Skin epidermis (tissue), 12 donors: ENCODE measurements around the gene PITHD1.
"Not testable (repeated sequence)": the region's sequence is repeated elsewhere in the genome, so short reads cannot be mapped to it uniquely, and the experiment has no call there.

ENCODE experiments used
- H3K27ac ChIP-seq, 21 experiments: fragments of 200-600 bp; sonication (generic) in 11 of 21; one replicate each; pipeline ENCODE4 v1.5.0; 2020; ENCODE audit warnings: mild to moderate bottlenecking in 3 of 21, inconsistent platforms in 2 of 21, moderate library complexity in 2 of 21
- H3K4me3 ChIP-seq, 7 experiments: fragments of 200-600 bp; sonication (generic) in 2 of 7; one replicate each; pipeline ENCODE4 v1.5.0; 2020; ENCODE audit warnings: inconsistent platforms in 2 of 7, mild to moderate bottlenecking in 2 of 7, moderate library complexity in 1 of 7

The PITHD1 gene

DNA sequence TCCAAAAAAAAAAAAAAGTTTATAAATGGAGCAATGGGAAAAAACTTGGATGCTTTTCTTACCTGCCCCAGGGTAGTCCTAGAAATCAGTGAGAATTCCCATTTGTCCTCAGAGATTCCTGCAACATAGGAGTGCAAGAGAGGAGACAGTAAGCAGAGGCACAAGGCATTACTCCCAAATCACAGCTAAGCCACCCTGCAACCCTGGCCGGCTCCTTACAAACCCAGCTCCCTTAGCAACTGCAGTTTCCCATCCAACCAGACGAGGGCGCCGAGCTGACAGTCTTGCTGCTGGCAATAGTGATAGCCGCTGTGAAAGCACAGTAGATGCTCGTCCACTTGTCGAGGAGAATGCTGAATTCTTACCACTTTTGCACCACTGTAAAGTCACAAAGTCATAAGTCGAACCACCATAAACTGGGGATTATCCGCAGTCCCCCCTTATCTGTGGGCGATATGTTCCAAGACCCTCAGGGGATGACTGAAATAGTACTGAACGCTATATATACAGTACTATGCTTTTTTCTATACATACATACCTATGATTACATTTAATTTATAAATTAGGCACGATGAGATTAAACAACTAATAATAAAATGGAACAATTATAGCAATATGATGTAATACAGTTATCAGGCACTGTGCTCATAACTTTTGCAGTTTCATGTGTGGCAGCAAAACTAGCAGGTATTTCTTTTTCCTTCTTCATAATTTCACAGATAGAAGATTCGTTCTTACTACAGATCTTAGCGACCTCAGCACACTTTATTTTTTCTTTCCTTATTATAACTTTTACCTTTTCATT is 6.0 kb upstream of the PITHD1 start:
- Histone ChIP-seq H3K27ac (no peak overlapping the region), H3K4me3 (no peak overlapping the region)

DNA sequence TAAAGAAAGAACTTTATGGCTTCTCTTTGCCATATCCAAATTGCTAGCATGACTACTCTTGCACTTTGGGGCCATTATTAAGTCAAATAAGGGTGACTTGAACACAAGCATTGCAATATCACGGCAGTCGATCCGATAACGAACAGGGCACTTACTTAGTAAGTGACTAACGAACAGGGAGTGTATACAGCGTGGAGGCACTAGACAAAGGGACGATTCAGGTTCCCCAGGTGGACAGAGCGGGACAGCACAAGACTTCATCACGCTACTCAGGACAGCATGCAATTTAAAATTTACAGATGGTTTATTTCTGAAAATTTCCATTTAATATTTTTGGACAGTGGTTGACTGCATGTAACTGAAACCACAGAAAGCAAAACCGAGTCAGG is 5.4 kb upstream of the PITHD1 start:
- Histone ChIP-seq H3K4me3 (no peak overlapping the region), H3K27ac (no peak overlapping the region)

DNA sequence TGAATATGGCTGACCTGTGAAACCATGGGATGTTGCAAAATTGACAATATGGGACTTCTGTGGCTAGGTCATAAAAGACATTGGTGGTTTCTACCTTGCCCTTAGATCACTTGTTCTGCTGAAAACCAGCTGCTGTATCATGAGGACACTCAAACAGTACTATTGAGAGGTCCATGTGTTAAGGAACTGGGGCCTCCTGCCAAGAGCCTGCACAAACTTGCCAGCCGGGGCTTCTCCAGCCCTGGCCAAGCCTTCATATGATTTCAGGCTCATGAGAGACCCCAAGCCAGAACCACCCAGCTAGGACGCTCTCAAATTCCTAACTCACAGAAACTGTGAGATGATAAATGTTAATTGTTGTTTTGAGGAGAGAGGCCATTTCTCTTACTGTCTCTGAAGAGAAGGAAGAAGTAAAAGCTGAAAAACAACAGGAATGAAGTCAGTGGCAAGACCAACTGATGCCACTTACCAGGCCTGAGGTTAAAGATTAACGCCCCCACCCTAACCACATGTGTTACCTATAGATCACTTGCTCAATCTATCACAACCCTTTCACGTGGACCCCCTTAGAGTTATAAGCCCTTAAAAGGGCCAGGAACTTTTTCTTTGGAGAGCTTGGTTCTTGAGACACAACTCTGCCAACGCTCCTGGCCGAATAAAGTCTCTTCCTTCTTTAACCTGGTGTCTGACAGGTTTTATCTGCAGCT is 3.9 kb upstream of the PITHD1 start:
- no peak overlapping the region for H3K27ac ChIP-seq
- no peak overlapping the region for H3K4me3 ChIP-seq

DNA sequence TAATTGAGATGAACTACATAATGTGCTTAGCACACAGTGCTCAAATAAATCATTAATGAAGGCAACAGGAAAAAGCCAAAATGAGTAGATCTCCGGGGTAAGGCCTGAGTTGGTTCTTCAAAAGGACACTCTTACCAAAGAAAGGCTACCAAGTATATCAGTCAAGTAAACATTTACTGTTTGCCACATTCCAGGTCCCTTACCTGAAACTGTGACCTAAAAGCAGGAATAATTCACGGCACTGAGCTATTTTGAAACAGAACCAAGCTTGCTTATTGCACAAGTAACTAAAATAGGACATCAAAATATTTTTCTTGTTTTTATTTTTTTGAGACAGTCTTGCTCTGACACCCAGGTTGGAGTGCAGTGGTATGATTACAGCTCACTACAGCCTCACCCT is 2.0 kb upstream of the PITHD1 start:
- Histone ChIP-seq H3K27ac (no peak overlapping the region), H3K4me3 (no peak overlapping the region)

DNA sequence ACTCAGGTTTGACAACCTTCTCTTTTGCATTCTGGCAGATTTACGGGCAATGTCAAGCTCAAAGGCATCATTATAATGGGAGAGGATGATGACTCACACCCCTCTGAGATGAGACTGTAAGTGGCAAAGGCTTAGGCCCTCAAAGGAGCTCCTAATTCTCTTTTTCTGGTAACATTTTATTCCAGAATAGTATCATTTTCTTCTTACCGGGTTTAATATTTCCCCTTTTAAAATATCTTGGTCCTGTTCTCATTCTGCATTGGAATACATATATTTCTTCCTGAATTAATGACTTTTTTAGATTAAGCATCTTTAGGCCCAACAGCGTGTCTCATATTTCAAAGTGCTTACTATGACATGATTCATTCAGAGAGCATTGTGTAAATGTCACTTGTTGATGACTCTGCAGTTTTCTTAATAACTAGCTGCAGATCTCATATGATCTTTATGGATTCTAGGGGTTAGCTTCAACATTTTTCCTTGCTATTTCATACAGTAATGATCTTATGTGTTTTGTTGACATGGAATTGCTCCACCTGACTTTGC is 1.7 kb downstream of the PITHD1 start:
- H3K4me3 ChIP-seq, result no peak overlapping the region
- peak overlapping the region in 5 of 21 experiments; percentile 14 to 97 (median 90) for H3K27ac ChIP-seq

DNA sequence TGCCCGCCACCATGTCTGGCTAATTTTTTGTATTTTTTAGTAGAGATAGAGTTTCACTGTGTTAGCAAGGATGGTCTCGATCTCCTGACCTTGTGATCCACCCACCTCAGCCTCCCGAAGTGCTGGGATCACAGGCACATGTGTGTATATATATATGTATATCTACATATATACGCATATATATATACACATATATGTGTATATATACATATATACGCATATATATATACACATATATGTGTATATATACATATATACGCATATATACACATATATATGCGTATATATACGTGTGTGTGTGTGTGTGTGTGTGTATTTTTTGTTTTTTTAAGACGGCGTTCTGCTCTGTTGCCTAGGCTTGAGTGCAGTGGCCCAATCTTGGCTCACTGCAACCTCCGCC is 4.9 kb downstream of the PITHD1 start:
- H3K27ac ChIP-seq, H3K4me3 ChIP-seq: not testable (repeated sequence)

DNA sequence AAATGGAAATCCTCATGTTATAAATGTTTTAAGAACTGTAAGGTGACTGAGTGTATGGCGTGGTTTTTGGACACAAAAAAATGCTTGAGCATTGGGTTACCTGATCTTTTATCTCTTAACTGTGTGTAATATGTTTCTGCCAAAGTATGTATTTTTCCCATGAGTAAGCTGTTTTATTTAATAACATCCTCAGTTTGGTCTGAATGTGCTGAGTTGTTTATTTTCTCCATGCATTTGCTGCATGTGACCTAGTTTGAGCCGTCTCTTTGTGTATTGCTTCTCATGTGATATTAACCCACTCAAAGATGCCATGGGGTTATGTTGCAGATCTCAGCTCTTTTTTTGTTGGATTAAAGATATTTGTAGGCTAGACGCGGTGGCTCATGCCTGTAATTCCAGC is 6.6 kb downstream of the PITHD1 start:
- peak overlapping the region in 1 of 21 experiments; percentile 12 for H3K27ac ChIP-seq
- H3K4me3 ChIP-seq, result no peak overlapping the region

DNA sequence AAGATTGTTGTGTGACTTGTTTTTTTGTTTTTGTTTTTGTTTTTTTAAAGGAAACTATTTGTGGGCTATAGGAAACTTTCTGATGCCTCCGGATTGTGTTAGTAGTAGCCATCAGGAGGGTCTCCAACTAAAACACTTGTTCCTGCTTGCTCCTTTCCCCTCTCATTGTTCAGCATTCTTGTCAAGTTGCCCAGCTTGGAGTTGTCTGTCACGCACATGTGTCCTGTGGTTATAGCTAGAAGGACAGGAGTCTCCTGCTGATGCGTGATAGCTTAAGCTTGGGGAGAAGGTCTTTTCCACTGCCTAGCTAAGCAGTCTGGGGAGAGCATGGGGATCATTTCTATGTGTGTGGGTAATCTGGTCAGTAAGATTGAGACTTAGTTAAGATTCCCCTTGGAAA is 9.5 kb downstream of the PITHD1 start:
- Histone ChIP-seq H3K27ac (no peak overlapping the region), H3K4me3 (no peak overlapping the region)

DNA sequence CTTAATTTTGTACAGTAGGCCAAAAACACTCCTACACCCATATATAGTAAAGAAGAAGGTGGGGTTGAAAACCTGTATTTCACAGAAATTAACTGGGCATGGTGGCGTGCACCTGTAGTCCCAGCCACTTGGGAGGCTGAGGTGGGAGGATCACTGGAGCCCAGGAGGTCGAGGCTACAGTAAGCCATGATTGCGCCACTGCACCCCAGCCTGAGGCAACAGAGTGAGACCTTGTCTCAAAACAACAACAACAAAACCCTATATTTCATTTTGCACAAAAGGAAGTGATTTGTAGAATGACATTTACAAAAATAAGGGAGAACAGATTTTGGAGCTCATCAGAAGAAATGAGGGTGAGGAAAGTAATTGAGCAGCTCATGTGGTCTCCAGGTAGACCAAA is 10.5 kb downstream of the PITHD1 start:
- Histone ChIP-seq H3K4me3 (no peak overlapping the region), H3K27ac (no peak overlapping the region)

DNA sequence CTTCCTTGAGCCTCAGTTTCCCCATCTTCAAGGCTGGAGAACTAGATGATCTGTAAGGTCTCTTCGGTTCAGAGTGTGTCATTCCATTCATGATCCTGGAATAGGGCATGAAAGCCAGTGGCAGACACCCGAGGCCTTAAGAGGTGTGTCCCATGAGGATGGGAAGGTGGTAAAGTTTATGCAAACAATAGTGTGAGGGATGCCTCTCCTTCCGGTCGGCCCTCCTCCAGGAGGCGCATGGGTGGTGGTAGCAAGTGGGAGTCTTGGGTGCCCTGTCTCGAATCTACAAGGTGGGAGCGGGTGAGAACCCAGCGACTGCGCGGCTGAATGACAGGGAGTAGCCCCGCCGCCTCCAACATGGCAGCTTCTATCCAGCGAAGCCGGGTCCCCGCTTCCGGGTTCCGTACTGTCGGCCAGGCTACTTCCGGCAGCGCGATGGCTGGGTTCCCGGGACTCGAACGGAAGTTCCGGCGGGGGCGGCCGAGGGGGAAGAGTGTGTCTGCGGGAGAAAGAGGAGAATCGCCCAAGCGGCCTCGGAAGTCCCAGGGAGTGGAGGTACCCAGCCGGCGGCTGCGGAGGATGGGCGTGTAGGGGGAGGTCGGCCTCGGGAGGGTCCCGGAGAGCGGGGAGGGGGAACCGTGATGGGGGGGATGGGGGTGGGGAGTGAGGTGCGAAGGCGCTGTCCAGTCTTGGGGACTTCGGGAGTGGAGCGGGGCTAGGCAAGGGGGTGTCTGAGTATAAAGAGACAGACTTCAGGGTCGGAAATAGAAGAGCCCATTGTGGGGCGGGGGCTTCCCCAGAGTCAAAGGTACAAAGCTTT is 12.7 kb downstream of the PITHD1 start, which contains the start of gene LYPLA2:
Gene LYPLA2 (plus strand): TSS at position 450 of the 820 bp plus-strand sequence. CDS start 1,538 bp downstream, outside the sequence.
- Histone ChIP-seq H3K27ac (peak within 1 kb of the TSS in 20 of 21 experiments; percentile 71 to 93 (median 86)), H3K4me3 (peak within 1 kb of the TSS; percentile 58 to 95 (median 75))

DNA sequence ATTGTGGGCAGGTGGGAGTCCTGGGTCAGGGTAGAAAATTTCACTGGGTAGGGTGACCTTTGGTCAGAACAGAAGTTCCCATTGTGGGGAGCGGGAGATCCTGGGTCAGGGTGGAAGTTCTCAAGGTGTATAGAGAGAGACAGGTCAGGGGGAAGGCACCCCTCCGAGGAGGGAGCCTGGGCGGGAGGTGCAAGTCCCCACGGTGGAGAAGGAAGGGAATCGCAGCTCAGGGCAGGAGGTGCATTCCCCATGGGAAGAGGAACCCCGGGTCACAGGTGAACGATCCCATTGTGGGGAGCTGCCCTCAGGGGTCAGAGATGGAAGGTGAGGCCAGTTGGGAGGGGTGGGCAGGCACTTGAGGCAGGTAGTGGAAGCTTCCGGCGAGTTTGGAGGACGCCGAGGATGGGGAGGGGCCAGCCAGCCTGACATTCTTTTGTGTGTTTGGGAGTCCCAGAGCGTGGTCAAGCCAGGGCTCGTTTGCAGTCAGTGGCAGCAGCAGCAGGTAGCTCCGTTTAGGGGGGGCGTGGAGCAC is 13.4 kb downstream of the PITHD1 start:
- Histone ChIP-seq H3K27ac (peak overlapping the region in 20 of 21 experiments; percentile 71 to 93 (median 86)), H3K4me3 (peak overlapping the region; percentile 58 to 95 (median 75))

DNA sequence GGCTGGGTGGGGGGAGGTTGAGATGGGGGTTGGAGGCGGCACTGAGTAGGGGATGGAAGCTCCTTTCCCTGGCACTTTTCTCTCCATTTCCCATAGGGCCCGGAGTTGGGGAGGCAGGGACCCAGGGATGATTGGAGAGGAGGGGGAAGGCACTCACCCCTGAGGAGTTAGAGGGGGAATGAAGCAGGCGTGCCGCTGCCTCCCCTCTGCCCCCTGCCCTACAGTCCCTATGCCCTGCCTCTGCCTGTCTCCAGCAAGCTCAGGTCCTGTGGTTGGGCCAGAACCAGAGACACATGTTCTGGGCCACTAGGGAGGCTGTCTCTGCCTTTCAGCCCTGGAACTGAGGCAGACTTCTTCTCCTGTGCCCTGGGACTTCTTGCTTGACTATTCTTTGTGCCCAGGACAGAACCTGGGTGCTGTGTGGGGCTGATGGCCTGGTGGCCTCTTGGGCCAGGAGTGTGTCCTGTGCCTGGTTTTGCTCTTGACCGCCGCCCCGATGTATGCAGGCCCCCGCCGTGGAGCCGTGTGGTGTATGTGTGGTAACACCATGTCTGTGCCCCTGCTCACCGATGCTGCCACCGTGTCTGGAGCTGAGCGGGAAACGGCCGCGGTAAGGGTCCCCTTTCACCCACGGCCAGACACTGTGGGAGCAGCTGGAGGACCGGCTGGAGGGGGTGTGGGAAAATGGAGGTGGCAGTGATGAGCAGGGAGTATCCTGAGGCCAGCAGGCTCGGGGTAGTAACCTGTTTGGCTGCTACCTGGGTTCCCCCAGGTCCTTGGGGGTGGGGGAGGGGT is 14.1 kb downstream of the PITHD1 start:
- peak overlapping the region; percentile 58 to 95 (median 75) for H3K4me3 ChIP-seq
- peak overlapping the region in 17 of 21 experiments; percentile 10 to 93 (median 87) for H3K27ac ChIP-seq

DNA sequence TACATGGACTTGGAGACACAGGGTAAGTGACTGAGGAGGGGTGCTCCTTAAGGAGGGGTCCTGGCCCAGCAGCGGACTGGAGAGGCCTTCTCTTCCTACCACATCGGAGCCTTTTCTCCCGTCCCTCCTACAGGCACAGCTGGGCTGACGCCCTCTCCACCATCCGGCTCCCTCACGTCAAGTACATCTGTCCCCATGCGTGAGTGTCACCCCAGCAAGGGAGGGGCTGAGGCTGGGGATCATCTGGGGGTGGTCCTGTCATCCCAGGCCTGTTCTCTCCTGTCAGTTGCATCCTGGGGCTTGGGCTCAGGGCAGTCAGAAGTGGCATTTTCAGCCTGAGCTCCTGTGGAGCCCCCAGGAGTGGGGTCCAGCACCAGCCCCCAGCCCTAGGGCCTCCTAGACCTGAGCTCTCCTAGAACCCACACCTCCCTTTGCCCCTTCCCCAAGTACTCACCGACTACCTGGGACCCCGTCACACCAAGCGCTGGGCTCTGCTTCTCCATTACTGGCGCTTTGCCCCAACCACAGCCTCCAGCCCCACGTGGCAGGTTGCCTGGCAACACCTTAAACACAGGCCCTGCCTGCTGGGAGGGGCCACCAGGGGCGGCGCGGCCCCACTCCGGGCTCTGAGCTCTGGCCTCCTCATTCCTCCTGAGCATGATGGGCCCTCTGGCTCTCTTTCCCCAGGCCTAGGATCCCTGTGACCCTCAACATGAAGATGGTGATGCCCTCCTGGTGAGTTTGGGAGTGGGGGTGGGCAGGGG is 15.0 kb downstream of the PITHD1 start:
- Histone ChIP-seq H3K27ac (peak overlapping the region in 8 of 21 experiments; percentile 2 to 93 (median 44)), H3K4me3 (peak overlapping the region in 1 of 7 experiments; percentile 9)

DNA sequence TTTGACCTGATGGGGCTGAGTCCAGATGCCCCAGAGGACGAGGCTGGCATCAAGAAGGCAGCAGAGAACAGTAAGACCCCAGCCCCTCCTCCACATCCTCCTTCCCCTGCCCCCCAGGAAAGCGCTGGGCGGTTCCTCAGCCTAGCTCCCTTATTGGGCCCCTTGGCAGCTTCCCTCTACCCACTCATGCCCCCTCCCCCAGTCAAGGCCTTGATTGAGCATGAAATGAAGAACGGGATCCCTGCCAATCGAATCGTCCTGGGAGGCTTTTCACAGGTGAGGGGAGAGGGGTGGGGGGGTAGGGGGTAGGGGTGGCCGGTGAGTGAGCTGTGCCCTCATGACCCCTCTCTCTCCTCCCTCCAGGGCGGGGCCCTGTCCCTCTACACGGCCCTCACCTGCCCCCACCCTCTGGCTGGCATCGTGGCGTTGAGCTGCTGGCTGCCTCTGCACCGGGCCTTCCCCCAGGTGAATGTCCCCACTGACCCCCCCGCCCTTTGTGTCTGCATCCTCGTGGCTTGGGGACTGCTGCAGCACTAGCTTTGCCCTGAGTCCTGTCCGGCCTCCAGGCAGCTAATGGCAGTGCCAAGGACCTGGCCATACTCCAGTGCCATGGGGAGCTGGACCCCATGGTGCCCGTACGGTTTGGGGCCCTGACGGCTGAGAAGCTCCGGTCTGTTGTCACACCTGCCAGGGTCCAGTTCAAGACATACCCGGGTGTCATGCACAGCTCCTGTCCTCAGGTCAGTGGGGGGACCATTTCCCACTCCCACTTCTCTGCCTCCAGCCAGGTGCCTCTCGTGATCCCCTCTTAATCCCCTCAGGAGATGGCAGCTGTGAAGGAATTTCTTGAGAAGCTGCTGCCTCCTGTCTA is 15.9 kb downstream of the PITHD1 start:
- Histone ChIP-seq H3K4me3 (peak overlapping the region in 1 of 7 experiments; percentile 9), H3K27ac (peak overlapping the region in 5 of 21 experiments; percentile 2 to 93 (median 56))

DNA sequence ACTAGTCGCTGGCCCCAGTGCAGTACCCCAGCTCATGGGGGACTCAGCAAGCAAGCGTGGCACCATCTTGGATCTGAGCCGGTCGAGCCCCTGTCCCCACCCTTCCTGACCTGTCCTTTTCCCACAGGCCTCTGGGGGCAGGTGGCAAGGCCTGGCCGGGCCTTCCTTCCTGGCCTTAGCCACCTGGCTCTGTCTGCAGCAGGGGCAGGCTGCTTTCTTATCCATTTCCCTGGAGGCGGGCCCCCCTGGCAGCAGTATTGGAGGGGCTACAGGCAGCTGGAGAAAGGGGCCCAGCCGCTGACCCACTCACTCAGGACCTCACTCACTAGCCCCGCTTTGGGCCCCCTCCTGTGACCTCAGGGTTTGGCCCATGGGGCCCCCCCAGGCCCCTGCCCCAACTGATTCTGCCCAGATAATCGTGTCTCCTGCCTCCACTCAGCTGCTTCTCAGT is 16.5 kb downstream of the PITHD1 start:
- not testable (repeated sequence) for H3K27ac ChIP-seq, H3K4me3 ChIP-seq

DNA sequence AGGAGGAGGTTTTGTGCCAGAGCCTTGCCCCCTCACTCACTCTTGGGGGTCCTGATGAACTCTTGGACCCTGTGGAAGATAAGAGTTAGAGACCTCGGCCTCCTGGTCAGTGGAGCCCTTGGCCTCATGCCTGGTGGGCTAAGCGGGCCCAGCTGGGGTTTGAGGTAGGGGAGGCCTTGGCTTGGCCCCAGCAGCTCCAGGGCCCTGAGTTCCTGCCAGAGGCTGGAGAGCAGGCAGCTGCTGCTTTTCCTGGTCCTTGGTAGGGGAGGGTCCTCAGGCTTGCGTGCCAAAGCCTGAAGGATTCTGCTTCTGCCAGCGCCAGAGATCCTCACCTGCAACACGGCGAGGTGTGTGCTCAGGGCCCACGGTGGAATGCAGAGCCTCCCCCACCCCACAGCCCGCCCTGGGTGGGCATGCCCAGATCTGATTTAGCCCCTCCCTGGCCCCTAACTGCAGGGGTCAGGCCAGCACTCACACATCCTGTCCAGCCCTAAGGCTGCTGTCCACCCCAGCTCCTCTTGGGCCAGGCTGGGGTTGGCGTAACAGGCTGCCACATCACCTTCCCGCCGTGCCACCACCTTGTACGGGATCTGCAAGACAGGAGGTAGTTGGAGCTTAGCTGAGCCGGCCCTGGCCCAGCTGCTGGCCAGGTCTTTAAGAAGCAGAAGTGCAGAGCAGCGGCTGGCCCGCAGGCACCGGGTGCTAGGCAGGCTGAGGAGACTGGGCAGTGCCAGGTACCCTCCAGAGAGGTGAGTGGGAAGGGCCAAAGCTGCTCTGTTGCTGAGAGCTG is 17.7 kb downstream of the PITHD1 start:
- no peak overlapping the region for H3K4me3 ChIP-seq
- H3K27ac ChIP-seq, result peak overlapping the region in 1 of 21 experiments; percentile 38
